GM21367 (cell line): Measurements from ENCODE around the gene CRISPLD2.

Source experiments
- ATAC-seq: cut with Tn5 transposase; IDR thresholded peaks from one replicate; pipeline ENCODE4 v1.9.1; 2021; ENCODE audit not compliant: unreplicated experiment

The CRISPLD2 gene

DNA sequence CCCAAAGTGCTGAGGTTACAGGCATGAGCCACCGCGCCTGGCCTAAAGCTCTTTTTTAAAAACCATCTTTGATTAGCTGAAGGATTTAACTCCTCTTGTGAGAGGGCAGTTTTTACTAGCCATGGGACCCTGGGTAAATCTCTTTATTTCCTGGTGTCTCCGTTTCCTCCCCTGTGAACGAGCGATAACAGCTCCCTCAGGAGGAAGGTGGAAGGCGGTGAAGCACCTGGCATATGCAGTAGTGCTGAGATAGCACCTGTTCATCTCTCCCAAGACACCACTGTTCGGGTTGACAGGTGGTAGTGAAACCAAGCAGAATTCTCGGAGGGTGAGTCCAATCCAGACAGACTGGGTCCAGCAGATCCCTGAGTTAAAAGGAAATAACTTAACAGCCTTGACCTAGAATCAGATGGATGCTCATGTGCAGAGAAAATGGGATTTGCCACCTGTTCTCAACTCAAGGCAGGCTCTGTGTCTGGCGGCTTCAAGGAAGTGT is 86.2 kb downstream of the CRISPLD2 start:
- ATAC-seq, result no peak

DNA sequence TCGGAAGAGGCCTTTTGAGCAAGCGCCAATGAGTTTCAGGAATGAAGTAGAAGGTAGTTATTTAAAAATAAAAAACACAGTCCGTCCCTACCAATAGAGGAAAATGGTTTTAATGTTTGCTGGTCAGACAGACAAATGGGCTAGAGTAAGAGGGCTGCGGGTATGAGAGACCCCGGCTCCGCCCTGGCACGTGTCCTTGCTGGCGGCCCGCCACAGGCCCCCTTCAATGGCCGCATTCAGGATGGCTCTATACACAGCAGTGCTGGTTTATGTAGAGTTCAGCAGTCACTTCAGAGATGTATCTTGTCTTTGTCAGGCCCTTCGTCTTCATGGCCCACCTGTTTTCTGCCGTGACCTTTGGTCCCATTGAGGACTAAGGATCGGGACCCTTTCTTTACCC is 87.3 kb downstream of the CRISPLD2 start:
- ATAC-seq, result no peak

DNA sequence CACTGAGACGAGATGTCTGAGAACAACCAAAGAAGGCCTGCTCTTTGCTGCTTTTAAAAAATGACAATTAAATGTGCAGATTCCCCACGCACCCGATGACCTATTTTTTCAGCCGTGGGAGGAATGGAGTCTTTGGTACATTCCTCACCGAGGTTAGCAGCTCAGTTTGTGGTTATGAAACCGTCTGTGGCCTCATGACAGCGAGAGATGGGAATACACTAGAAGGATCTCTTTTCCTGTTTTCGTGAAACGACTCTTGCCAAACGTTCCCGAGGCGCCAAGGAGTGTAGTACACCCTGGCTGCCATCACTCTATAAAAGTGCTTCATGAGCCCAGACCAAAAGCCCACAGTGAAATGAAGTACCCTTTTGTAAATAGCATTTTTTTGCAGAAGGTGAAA is 87.8 kb downstream of the CRISPLD2 start:
- ATAC-seq, result no peak

DNA sequence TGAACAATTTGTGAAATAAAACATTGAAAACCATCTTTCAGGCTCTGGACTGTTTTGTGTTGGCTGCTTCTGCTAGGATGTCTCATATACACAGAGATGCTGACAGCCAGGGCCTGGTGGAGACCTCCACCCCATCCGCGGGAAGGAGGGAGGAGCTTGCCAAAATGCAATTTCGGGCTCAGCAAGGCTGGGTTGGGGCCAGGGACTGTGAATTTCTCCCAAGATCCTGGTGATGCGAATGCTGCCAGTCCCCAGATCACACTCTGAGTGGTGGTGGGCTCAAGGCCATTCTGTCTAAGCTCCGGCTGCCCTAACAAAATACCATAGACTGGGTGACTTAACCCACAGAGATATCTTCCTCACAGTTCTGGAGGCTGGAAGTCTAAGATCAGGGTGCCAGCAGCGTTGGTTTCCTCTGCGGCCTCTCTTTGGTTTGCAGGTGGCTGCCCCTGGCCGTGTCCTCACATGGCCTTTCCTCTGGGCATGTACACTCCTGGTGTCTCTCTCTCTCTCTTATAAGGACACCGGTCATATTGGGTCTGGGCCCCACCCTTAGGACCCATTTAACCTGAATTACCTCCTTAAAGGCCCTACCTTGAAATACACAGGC is 89.8 kb downstream of the CRISPLD2 start:
- ATAC-seq, result no peak

DNA sequence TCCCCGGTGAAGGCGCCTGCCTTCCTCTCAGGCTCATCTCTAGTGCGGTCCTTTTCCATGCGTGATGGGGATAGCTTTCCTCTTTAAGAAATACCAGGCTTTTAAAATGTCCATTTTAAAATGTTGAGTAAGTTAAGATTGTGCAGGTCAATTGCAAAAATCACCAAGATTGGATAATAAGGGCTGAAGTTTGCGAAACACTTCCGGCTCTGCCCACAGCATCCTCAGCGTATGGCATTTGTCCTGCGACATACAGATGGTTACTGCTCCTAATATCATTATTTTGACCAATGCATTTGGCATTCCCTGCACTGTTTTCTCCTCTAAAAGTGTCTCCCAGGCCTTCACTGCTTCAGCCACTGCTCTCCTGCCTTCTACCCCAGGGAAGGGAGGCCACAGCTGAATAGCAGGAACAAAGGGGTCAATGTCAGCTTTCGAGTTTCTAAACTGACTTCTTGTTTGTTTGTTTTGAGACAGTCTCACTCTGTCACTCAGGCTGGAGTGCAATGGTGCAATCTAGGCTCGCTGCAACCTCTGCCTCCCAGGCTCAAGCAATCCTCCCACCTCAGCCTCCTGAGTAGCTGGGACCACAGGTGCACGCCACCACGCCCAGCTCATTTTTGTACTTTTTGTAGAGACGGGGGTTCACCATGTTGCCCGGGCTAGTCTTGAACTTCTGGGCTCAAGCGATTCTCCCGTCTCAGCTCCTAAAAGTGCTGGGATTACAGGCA is 91.9 kb downstream of the CRISPLD2 start:
- no peak for ATAC-seq

DNA sequence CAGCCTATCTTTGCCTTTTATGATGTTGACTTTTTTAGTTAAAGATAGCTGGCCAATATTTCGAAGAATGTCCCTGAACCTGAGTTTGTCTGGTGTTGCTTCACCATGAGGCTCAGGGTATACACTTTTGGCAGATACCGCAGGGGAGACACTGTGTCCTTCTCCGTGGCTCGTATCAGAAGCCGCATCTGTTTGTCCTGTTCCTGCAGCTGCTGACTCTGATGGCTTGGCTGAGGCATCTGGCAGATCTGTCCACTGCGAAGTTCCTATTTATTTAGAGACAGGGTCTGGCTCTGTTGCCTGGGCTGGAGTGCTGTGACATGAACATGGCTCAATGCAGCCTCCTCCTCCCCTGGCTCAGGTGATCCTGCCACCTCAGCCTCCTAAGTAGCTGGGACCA is 93.5 kb downstream of the CRISPLD2 start:
- no peak for ATAC-seq

DNA sequence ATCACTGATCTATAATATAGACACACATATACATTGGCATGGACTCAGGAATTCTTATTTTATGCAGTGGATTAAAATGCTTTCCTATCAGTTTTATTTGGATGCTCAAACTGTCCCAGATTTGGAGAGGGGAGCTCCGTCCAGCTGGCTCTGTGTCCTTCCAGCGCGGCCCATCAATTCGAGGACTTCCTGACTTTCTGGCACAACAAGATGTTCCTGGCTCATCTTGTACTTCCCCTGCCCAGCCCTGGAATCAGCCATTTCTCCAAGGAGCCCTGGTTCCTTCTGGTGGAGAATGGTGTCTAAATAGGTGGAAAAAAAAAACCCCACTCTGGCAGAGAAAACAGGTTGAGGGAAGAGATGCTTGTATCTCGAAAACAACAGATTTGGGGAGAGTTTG is 94.5 kb downstream of the CRISPLD2 start:
- ATAC-seq, result no peak

DNA sequence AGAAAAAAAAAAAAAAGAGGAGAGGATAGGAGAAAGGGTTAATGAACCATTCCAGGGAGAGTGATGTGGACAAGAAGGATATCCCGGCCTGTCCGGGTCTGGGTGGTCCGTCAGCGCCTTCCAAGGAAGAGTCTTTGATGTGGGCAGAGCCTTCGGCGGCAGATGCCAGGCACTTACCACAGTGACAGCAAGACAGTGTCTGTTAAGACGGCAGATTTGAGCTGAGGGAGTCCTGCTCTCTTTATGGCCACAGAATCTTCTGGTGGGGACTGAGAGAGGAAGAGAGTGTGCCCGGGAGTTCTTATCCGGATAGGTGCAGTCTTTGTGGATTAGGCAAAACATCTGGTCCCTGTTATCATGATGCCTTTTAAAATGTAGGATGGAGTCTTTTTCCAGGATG is 96.4 kb downstream of the CRISPLD2 start:
- no peak for ATAC-seq

DNA sequence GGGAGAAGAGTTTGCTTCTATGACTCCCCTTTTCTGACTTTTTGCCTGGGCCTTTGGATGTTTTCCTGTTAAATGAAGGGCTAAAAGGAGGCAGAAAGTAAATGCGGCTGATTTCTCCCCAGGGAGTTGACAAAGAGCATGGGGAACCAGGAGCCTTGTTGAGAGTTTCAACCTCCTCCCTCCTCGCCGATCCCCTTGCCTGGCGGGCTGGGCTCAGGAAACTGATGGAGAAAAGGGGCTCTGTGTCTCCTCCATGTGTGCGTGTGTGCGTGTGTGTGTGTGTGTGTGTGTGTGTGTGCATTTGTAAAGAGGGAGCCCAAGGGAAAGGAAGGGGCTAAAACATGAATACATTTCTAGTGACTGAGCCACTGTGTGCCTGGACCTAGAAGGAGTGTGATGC is 97.1 kb downstream of the CRISPLD2 start:
- ATAC-seq, result no peak

DNA sequence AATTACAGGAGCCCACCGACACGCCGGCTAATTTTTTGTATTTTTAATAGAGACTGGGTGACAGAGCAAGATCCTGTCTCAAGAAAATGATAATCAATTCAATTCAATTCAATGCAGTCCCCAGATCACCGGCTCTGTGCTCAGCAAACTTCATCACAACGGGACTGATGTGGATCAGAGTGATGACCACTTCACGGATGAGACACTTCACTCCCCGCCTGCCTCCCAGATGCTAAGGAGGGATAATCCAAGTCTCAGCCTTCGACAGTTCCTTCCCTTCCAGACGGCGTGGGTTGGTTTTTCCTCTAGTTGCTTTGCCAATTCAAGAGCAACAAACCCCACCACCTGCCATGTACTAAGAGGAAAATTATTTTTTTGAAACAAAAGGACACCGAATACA is 97.7 kb downstream of the CRISPLD2 start:
- ATAC-seq, result no peak

DNA sequence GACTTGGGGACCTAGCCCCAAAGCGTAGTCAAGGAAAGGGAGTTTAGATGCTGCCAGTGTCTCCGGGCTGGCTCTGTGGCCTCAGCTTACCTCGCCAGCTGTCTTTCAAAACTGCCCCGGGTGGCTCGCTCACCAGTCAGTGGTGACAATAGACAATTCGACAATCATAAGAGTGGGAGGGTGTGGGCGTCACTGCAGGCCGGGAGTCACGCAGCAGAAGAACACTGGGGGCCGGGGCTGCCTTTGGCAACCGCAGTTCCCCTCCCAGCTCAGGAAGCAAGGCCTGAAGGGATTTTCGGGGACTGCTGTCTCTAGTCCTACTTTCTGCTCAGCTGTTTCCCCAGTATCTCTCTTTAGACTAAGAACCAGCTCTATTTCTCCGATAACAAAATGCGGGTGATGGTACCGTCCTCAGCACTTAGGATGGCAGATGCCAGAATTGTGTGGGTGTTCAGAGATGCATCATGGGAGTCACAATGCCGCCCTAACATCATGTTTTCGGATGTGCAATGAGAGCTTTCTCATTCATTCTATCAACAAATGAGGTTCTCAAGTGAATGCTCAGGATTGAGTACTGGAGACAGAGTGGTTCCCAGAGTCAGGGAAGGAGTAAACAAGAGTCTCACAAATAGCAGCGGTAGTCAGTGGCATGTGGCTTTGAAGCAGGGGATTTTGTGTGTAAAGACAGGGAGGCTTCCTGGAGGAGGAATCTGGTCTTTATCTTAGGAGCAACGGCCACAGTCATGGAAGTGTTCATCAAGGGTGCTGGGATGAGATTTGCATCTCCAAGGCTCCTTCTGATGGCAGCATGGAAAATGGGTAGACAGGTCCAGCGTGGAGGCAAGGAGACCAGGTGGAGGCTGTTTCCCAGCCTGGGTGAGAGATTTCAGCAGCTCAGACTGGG is 98.5 kb downstream of the CRISPLD2 start:
- ATAC-seq, result no peak

DNA sequence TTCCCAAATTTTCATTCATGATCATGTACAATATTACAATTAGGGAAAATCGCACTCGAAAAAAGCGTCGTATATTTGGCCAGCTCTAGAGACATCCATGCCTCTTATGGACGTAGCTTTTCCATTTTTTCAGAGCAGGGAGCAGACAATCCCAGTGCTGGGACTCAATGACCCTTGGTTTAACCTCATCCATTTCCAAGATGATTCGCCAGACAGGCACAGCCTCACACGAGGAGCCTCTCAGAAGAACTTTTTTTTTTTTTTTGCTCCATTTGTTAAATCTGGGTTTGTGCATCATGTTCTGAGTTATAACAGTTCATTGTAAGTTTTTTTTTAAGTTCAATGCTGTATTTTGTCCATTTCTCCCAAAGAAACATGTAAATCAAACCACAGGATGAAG is 99.5 kb downstream of the CRISPLD2 start:
- ATAC-seq, result no peak

DNA sequence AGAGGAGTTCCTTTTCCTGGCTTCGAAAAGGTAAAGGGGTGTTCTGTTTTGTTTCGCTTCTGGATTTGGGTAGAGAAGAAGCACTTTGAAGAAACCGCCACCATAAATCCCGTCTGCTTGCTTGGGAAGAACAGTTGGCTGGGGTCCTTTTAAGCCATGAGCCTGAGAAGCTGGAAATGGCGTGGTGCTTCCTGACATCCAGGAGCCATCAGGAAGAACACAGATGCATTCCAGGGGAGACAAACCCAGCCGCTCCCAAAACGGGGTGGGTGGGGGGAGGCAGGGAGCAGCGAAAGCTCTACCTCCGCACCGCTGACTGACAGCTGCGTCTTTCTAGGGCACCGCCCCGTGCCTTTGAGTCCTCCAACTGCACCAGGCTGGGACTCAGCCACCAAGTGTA is 99.9 kb downstream of the CRISPLD2 start:
- ATAC-seq, result no peak

DNA sequence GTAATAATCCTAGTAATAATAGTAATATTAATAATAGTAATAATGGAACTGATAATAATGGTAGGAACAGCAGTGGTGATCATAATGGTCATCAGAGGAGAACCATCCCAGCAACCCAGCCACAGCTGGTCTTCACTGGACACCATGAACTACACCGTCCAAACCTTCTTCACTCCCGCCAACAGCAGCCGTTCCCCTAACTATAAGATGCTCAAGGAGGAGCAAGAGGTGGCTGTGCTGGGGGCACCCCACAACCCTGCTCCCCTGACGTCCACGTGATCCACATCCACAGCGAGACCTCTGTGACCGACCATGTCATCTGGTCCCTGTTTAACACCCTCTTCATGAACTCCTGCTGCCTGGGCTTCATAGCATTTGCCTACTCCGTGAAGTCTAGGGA is 100.5 kb downstream of the CRISPLD2 start:
- no peak for ATAC-seq

DNA sequence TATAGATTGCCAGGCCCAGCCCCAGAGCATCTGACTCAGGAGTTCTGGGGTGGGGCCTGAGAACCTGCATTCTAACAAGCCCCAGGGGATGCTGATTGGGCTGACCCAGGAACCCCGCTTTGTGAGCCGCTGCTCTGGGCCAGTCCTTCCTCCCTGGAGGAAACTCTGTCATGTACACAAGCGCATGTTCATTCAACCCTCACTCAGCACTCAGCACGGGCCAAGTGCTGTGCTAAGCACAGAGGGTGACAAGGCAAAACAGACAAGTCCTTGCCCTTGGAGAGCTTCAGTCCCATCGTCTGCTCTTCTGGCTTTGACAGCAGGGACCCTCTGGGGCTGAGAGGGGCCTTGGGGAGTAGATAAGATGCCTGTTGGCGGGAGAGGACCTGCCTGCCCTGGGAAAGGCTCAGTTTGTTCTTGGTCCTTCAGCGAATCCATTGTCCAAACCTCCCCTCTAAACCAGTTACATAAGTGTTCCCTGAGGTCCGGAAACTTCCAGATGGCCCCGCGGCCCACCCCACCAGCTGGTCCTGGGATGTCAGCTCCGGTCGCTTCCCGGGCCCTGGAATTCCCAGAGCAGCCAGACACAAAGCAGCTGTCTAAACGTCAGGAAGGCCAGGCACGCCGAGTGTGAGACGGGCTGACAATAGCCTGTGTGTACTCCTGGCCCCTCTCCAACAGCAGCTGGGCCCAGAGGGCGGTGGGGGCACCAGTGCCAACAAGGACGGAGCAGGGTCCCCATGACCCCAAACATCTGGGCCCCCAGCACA is 102.8 kb downstream of the CRISPLD2 start:
- ATAC-seq, result no peak

DNA sequence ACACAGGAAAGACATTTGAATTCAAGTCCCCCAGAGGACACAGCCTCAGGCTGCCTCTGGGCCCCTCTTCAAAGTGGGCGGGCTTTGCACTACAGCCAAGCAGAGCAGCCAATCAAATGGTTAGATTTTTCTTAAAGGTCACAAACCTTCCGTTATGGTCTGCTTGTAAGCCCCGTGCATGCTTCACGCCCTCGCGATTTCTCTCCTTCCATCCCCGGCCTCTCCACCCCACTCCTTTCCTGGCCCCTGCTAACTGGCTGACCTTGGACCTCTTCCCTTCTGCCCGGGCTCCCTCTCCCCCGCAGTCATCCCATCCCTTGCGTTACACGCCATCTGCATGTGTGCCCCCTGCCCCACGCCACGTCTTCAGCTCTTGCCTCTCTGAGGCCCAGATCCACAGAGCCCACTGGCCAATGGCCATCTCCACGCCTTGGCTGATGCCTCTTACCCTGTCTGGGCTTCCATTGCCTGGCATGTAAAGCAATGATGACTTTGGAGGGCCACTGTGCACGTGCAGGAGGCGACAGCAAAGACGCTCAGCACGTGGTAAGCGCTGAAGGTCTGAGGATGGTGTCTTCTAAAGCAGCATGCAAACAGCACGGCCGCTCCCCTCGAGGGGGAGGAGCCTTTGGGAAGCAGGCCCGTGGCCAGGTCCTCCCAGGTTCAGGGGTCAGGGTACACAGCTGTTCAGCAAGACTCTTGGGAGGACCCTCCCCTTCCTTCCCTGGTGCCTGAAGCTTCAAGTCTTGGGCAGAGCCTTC is 104.7 kb downstream of the CRISPLD2 start:
- no peak for ATAC-seq

DNA sequence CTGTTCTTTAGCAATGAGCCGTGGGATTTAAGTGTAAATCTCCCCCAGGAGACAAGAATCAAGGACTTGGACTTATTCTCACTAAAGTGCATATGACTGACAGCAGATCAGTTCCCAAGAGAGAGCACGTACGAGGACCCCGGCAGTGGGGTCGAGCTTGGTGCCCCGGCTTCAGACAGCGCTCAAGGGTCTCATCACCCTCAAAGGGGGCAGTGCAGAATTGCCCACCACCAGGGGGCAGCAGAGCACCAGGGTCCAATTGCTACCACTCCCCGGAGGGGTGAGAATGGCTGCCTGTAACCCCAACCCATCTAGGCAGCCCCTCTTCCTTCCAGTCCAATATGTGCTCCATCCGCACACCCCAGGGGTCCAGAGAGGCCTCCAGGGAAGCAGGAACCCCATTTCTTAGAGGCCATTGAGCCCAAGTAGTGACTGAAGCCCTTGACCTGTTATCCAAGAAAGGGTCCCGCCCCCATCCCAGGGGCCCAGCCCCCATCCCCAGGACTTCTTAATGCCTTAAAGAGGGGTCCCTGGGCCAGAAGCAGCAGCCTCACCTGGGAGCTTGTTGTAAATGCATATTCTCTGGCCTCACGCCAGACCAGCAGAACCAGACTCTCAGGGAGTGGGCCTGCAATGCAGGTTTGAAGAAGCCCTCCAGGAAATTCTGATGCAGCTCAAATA is 105.4 kb downstream of the CRISPLD2 start:
- ATAC-seq, result no peak

DNA sequence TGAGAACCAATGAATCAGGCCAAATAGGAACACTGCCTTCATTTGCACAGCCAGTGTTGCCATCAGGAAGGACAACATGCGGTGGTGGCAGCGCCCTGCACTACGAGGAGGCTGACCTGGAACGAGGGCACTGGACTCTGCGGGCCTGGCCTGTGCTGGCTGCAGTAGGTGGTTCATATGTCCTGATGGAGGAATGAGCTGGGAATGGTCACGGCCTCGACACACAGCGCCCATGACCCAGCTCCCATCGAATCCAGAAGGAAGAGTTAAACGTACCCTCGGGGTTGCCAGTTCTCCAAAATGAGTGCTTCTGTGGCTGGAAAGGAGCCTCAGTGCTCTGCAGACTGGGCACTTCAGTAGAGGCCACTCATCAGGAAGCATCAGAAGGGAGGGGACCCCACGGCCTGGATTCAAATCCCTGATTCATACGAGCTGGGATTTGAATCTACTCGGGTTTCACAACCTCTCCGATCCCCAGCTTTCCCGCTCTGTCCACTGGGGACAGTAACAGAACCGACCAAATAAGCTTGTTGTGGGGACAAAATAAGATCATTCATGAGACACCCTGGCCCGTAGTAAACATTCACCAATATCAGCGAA is 106.1 kb downstream of the CRISPLD2 start:
- no peak for ATAC-seq

DNA sequence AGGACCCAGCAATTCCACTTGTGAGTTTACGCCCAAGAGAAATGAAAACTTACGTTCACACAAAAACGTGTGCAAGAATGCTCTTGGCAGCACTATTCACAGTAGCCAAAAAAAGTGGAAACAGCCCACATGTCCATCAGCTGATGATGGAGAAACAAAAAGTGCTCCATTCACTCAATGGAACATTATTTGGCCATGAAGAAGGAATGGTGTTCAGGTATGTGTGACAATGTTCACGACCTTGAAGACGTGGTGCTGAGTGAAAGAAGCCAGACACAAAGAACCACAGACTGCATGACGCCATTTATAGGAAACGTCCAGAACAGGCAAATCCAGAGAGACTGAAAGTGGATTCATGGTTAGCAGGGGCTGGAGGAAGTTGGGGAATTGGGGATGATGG is 106.7 kb downstream of the CRISPLD2 start:
- no peak for ATAC-seq
